Duodenal mucosa (tissue), 2 donors: ENCODE data around the gene PHAF1.
A peak's percentile ranks its signal among the peaks of the same experiment; 100 is the strongest.

Source experiments
- H3K27ac ChIP-seq: one replicate; pipeline ENCODE4 v1.7.0; 2013; ENCODE audit warnings: low read depth, low read length
- H3K27me3 ChIP-seq, 2 donors: one replicate each; pipeline ENCODE4 v1.7.0; 2013; ENCODE audit warnings: low read length in 2 of 2, control low read depth in 1 of 2; ENCODE audit not compliant: insufficient read depth in 2 of 2, control insufficient read depth in 1 of 2
- H3K36me3 ChIP-seq, 2 donors: one replicate each; pipeline ENCODE4 v1.7.0; 2013; ENCODE audit warnings: low read length in 2 of 2, control low read depth in 1 of 2; ENCODE audit not compliant: insufficient read depth in 2 of 2, control insufficient read depth in 1 of 2
- H3K4me1 ChIP-seq, 2 donors: one replicate each; pipeline ENCODE4 v1.7.0; 2013; ENCODE audit warnings: low read length in 2 of 2, control low read depth in 1 of 2; ENCODE audit not compliant: insufficient read depth in 2 of 2, control insufficient read depth in 1 of 2
- H3K4me3 ChIP-seq, 2 donors: one replicate each; pipeline ENCODE4 v1.7.0; 2013; ENCODE audit warnings: low read length in 2 of 2, low read depth in 1 of 2
- H3K9ac ChIP-seq, 2 donors: one replicate each; pipeline ENCODE4 v1.7.0; 2013; ENCODE audit warnings: low read length in 2 of 2, low read depth in 1 of 2
- H3K9me3 ChIP-seq, 2 donors: one replicate each; pipeline ENCODE4 v1.7.0; 2013; ENCODE audit warnings: low read length in 2 of 2, control low read depth in 1 of 2; ENCODE audit not compliant: control insufficient read depth in 1 of 2

Gene PHAF1

DNA sequence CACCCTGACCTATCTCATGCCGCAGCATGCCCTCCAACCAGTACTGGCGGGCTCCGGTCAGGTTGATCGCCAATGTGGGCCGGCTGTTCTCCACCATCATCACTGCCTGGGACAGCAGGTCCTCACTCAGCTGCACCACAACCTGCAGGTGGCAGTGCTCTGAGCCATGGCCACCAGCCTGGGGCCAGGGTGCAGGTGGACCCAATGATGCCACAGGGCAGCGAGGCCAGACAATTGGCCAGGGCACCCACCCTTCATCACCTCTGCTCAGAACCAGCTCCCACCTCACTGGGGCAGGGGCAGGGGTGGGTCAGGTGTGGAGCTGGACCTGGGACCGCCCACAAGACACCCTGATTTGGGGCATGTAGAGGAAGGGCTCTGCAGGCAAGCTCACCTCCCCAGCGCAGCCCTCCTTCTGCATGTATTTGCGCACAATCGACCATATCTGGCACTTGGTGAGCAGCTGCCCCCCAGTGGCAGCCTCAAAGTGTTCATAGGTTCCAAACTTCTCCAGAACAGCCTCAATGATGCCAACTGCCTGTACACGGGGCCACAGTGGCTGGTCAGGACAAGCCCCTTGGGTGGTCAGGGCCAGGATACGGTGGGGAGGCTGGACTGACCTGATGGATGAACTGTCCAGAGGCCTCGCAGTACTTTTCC, 69.8 kb downstream of the PHAF1 start:
- no peak overlapping the region for H3K4me3 ChIP-seq
- H3K4me1 ChIP-seq: peaks cover 24 to 34% of the 10 kb centered on the region in 2 donors
- H3K36me3 ChIP-seq: no peaks in the 10 kb centered on the region
- no peak overlapping the region for H3K9ac ChIP-seq
- H3K27ac ChIP-seq: no peak overlapping the region
- H3K9me3 ChIP-seq: no peaks in the 10 kb centered on the region
- H3K27me3 ChIP-seq: no peaks in the 10 kb centered on the region

DNA sequence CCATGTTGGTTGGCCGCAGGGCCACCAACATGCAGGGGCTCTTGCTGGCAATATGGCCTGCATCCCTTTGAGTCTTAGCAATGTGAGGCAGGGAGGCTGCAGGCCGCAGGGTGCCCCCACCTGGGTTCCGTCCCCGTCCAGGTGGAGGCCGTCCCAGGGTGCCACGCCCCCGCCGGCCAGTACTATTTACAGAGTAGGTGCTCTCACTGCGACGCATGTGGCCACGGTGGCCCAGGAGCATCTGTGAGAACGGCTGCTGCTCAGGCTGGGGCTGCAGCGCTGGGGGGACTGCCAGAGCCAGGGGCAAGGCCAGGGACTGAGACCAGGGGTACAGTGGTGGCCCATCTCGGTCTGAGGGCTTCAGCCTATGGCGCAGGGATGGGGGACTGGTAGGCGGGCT, 70.4 kb downstream of the PHAF1 start:
- Histone ChIP-seq H3K9me3 (no peaks in the 10 kb centered on the region), H3K4me1 (peaks cover 26 to 36% of the 10 kb centered on the region in 2 donors), H3K4me3 (no peak overlapping the region), H3K27me3 (no peaks in the 10 kb centered on the region), H3K36me3 (no peaks in the 10 kb centered on the region), H3K9ac (no peak overlapping the region), H3K27ac (no peak overlapping the region)

DNA sequence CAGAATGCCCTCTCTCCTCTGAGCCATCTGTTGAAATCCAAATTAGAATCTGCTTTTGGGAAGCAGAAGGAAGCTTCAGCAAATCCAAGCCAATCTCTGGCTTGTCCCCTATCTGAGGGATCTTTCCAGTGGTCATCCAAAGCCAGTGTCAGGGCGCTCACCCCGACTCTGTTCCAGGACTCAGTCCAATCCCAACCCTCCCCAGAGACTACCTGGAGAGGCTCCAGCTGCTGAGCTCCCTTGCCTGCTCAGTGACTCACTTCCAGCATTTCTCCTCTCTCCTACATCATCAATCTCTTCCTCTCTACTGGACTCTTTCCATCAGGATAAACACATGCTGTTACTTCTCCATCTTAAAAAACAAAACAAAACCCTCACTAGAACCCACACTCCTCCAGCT, 71.6 kb downstream of the PHAF1 start:
- Histone ChIP-seq H3K9me3 (no peaks in the 10 kb centered on the region), H3K36me3 (no peaks in the 10 kb centered on the region), H3K27me3 (no peaks in the 10 kb centered on the region), H3K27ac (no peak overlapping the region), H3K4me1 (peaks cover 35 to 45% of the 10 kb centered on the region in 2 donors), H3K9ac (no peak overlapping the region), H3K4me3 (no peak overlapping the region)

DNA sequence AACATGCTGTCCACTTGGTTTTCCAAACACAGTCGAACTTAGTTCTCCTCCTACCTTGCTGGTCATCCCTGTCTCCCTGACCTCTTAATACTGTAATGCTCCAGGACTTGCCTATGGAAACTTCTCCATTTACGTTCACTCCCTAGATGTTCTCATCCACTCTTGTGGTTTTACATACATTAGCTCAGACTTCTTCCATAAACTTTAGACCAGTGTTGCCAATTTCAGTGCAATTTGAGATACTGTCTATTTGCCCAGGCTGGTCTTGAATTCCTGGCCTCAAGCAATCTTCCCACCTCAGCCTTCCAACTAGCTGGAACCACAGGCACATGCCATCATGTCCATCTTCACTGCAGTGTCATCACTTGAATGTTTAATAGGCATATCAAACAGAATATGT, 72.5 kb downstream of the PHAF1 start:
- H3K27ac ChIP-seq: no peak overlapping the region
- no peaks in the 10 kb centered on the region for H3K27me3 ChIP-seq
- peaks cover 35 to 44% of the 10 kb centered on the region in 2 donors for H3K4me1 ChIP-seq
- no peaks in the 10 kb centered on the region for H3K9me3 ChIP-seq
- no peaks in the 10 kb centered on the region for H3K36me3 ChIP-seq
- no peak overlapping the region for H3K4me3 ChIP-seq
- H3K9ac ChIP-seq: no peak overlapping the region

DNA sequence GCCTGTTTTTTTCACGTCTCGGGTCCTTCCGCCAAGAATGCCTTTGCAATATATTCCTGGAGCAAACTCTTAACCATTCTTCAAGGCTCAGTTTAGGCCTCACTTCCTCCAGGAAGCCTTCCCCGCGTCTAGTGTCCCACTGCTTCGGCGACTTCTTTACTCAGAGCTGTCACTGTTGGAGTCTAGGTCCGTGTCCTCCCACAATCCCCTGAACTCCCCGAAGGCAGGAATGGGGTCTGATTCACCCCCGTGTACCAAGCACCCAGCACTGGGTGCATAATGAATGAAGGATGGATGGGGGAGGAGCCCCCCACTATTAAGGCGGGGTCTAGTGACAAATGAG, 73.5 kb downstream of the PHAF1 start:
- peak overlapping the region; percentile 71 to 82 for H3K4me3 ChIP-seq
- H3K4me1 ChIP-seq: peaks cover 30 to 37% of the 10 kb centered on the region in 2 donors
- peak overlapping the region; percentile 95 for H3K27ac ChIP-seq
- no peaks in the 10 kb centered on the region for H3K36me3 ChIP-seq
- H3K9me3 ChIP-seq: no peaks in the 10 kb centered on the region
- H3K9ac ChIP-seq: peak overlapping the region; percentile 48 to 78
- H3K27me3 ChIP-seq: no peaks in the 10 kb centered on the region

DNA sequence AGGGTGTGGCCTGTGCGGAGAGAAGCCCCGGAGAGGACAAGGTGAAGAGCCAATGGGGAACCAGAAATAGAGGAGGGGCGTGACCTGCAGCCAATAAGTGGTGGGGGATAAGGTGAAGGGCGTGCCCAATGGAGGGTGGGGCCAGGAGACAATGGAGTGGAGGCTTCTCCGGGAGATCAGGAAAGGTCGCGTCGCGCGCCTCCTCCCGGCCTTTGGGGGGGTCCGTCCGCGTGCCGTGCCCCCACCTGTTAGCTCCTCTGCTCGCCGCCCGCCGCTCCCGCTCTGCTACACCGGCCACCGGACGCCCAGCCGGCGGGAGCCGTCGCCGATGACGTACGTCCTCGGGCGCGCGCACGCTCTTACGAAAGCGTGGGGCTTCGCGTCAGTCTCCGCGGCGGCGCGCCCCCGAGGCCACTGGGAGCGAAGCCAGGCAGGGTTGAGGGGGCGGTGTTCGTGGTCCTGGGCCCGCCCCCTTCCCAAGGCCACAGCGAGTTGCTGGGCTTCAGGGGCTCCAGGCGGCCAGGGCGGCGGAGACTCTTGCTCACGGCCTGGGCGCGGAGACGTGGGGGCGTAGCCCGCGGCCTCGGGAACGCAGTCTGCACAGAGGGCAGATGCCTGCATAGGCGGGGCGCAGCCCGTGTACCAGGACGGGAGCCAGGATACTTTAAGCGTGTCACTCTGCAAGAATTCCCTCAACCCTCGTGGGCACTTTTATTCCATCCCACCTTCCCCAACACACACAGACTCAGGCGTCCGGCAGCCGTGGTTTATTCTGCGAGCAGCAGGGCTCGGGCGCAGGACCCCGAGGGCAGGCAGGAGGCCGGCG, 74.1 kb downstream of the PHAF1 start, which contains the start of gene MATCAP1:
Gene MATCAP1, minus strand, starts transcription at position 337 of the 826 bp plus-strand sequence. CDS start 3,353 bp downstream, outside the sequence.
- peaks cover 26 to 32% of the 10 kb centered on the region in 2 donors for H3K4me1 ChIP-seq
- H3K27me3 ChIP-seq: no peaks in the 10 kb centered on the region
- peak within 1 kb of the TSS; percentile 78 to 84 for H3K9ac ChIP-seq
- no peaks in the 10 kb centered on the region for H3K9me3 ChIP-seq
- peak within 1 kb of the TSS; percentile 95 for H3K27ac ChIP-seq
- H3K4me3 ChIP-seq: peak within 1 kb of the TSS; percentile 71 to 82
- no peaks in the 10 kb centered on the region for H3K36me3 ChIP-seq

DNA sequence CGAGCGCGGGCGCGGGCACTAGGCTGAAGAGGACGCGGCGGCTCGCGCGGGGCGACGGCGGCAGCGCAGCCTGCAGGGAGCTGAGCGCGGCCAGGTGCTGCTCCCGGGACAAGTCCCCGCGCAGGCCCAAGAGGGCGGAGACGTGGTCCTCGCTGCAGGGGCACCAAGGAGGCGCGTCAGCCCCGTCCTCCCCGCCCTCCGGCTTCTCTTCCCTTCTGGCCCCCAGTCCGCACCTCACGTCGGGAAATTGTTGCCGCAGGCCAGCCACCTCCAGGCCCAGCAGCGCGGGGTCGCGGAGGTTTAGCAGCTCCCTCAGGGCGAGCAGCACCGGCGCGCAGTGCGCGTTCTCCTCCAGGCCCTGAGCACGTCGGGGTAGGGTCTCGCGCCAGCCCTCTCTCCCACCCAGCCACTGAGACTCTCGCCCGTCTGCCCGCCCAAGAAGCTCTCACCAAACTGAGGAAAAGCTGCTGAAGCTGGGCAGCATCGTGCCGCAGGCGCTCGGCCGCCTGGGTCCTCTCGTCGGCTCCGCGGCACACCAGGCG, 74.8 kb downstream of the PHAF1 start:
- H3K9me3 ChIP-seq: no peaks in the 10 kb centered on the region
- peak overlapping the region; percentile 71 to 82 for H3K4me3 ChIP-seq
- peak overlapping the region; percentile 78 to 84 for H3K9ac ChIP-seq
- H3K36me3 ChIP-seq: no peaks in the 10 kb centered on the region
- no peaks in the 10 kb centered on the region for H3K27me3 ChIP-seq
- peaks cover 26 to 32% of the 10 kb centered on the region in 2 donors for H3K4me1 ChIP-seq
- peak overlapping the region; percentile 95 for H3K27ac ChIP-seq

DNA sequence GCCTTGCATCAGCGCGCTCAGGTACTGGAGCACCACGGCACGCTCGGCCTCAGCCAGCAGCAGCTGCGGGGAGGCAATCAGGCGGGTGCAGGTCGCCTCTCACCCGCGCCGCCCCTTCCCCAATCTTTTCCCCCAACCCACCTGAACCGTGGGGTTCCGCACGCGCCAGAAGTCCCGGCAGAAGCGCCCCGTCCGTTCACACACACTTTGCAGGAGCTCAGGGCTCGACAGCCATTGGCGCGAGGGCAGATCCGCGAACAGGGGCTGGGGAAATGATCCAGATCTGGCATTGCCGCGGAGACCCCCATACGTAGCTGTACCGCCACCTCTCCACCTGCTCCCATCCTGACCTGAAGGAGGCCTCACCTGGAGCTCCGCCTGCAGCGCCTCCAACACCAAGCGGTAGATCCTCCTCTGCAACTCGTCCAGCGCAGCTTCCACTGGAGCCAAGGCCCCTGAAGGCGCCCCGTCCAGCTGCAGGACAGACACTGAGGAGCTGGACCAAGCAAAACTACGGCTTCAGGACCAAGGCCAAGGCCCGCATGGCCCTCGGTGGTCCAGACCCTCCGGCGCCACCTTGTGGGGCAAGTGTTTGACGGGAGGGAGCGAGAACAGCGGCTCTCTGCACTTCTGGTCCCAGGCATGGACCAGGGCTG, 75.4 kb downstream of the PHAF1 start:
- no peak overlapping the region for H3K27ac ChIP-seq
- H3K4me3 ChIP-seq: peak overlapping the region; percentile 71 to 82
- no peaks in the 10 kb centered on the region for H3K36me3 ChIP-seq
- peaks cover 26 to 32% of the 10 kb centered on the region in 2 donors for H3K4me1 ChIP-seq
- H3K9ac ChIP-seq: no peak overlapping the region
- H3K9me3 ChIP-seq: no peaks in the 10 kb centered on the region
- no peaks in the 10 kb centered on the region for H3K27me3 ChIP-seq

DNA sequence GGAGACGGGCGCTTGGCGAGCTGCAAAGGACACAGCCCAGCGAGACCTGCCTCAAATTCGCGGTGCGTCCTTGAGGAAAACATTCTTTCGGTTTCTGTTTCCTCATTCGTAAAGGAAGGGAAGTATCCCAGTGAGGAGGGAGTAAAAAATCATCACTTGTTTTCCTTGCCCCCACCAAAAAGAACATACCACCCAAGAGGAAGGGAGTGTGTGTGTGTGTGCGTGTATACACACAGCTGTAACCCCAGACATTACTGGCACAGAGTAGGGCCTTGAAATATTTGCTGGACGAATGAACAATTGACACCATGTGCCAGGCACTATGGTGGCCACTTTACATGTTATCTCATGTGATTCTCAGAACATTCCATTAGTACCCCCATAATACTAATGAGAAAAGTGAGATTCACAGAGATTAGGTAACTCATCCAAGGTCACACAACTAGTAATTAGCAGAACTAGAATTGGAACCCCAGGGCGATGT, 76.0 kb downstream of the PHAF1 start:
- H3K4me3 ChIP-seq: peak overlapping the region; percentile 71 to 82
- H3K9ac ChIP-seq: no peak overlapping the region

More for the DNA sequence above, 76.0 kb downstream of the PHAF1 start:
- H3K9me3 ChIP-seq: no peaks in the 10 kb centered on the region
- H3K4me1 ChIP-seq: peaks cover 26 to 32% of the 10 kb centered on the region in 2 donors
- no peaks in the 10 kb centered on the region for H3K36me3 ChIP-seq
- H3K27ac ChIP-seq: no peak overlapping the region
- no peaks in the 10 kb centered on the region for H3K27me3 ChIP-seq
